Esophagus (tissue), 2 donors: ENCODE results near the gene NCAPD3. TPM values are rescaled to one million over a fixed set of nuclear protein-coding genes. Genes with fewer than 3 reads are reported as not detected.
A peak's percentile ranks its signal among the peaks of the same experiment; 100 is the strongest.
"Not testable (repeated sequence)": the region's sequence is repeated elsewhere in the genome, so short reads cannot be mapped to it uniquely, and the experiment has no call there.

Source experiments
- H3K27ac ChIP-seq, 2 donors: one replicate each; pipeline ENCODE4 v1.5.1; 2013; ENCODE audit warnings: low read depth in 2 of 2, mild to moderate bottlenecking in 2 of 2, inconsistent platforms in 1 of 2, low read length in 1 of 2, moderate library complexity in 1 of 2
- H3K27me3 ChIP-seq, 2 donors: one replicate each; pipeline ENCODE4 v1.6.1; 2013; ENCODE audit warnings: low read length in 2 of 2, control low read depth in 1 of 2, mild to moderate bottlenecking in 1 of 2; ENCODE audit not compliant: insufficient read depth in 2 of 2, control insufficient read depth in 1 of 2
- H3K36me3 ChIP-seq, 2 donors: one replicate each; pipeline ENCODE4 v1.6.1; 2013; ENCODE audit warnings: low read length in 1 of 2; ENCODE audit not compliant: control insufficient read depth in 2 of 2, insufficient read depth in 2 of 2
- H3K4me1 ChIP-seq, 2 donors: one replicate each; pipeline ENCODE4 v1.6.1; 2013; ENCODE audit warnings: low read length in 1 of 2; ENCODE audit not compliant: control insufficient read depth in 2 of 2, insufficient read depth in 2 of 2
- H3K4me3 ChIP-seq, 2 donors: one replicate each; pipeline ENCODE4 v1.5.1; 2013; ENCODE audit warnings: low read length in 2 of 2, mild to moderate bottlenecking in 2 of 2, low read depth in 1 of 2, moderate library complexity in 1 of 2
- H3K9me3 ChIP-seq, 2 donors: one replicate each; pipeline ENCODE4 v1.6.1; 2013; ENCODE audit warnings: mild to moderate bottlenecking in 2 of 2, low read depth in 1 of 2, low read length in 1 of 2, moderate library complexity in 1 of 2; ENCODE audit not compliant: control insufficient read depth in 2 of 2, insufficient read depth in 1 of 2
- WGBS, 2 donors: extraction: QIAGEN DNeasy Blood & Tissue Kit; methylation state at CpG; one replicate each; pipeline ENCODE4 v1.1.7; 2013; 5-methylcytosine and 5-hydroxymethylcytosine counted together
- polyA plus RNA-seq, 2 donors: library from polyadenylated mRNA; stranded (reverse); fragments of 200-250 nt; gene quantifications; one replicate each; pipeline ENCODE4 v1.2.3, GENCODE V29; 2013
- donor health status: healthy with polysubstance abuse.
- donor health status: Bipolar disorder and iron deficiency.

The NCAPD3 gene
- polyA plus RNA-seq, 2 donors, result 4.7 to 8.9 TPM

DNA sequence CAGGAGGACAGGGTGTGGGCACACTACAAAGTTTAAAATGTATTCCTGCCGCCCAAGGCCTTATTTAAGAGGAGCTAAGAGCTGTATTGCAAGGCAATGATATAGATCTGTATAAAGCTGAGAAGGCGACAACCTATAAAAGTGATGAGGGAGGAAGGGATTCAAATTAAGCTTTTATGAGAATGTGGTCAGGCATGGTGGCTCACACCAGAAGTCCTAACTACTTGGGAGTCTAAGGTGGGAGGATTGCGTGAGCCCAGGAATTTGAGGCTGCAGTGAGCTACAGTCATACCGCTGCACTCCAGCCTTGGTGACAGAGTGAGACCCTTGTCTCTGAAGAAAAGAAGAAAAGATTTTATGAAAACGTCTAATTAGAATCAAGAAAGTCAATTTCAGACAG lies 42.7 kb upstream of the NCAPD3 start:
- no peak overlapping the region for H3K27ac ChIP-seq
- 81 to 83% methylated on average over 5 of the region's 5 CpGs for WGBS, 2 donors
- H3K27me3 ChIP-seq, result no peaks in the 10 kb centered on the region

GRCh38 chr11:134264966-134265764 lies 41.4 kb upstream of the NCAPD3 start:
- H3K27ac ChIP-seq, result no peak overlapping the region
- no peaks in the 10 kb centered on the region for H3K4me1 ChIP-seq
- WGBS, 2 donors, result 84 to 88% methylated on average over 7 of the region's 7 CpGs
- no peaks in the 10 kb centered on the region for H3K27me3 ChIP-seq
- no peak overlapping the region for H3K4me3 ChIP-seq
- H3K9me3 ChIP-seq, result no peaks in the 10 kb centered on the region
- peaks cover 9 to 19% of the 10 kb centered on the region in 2 donors for H3K36me3 ChIP-seq

More for the DNA sequence above, 42.7 kb upstream of the NCAPD3 start:
- Histone ChIP-seq H3K4me3 (no peak overlapping the region), H3K9me3 (no peaks in the 10 kb centered on the region), H3K36me3 (peaks cover 5 to 14% of the 10 kb centered on the region in 2 donors), H3K4me1 (no peaks in the 10 kb centered on the region)

DNA sequence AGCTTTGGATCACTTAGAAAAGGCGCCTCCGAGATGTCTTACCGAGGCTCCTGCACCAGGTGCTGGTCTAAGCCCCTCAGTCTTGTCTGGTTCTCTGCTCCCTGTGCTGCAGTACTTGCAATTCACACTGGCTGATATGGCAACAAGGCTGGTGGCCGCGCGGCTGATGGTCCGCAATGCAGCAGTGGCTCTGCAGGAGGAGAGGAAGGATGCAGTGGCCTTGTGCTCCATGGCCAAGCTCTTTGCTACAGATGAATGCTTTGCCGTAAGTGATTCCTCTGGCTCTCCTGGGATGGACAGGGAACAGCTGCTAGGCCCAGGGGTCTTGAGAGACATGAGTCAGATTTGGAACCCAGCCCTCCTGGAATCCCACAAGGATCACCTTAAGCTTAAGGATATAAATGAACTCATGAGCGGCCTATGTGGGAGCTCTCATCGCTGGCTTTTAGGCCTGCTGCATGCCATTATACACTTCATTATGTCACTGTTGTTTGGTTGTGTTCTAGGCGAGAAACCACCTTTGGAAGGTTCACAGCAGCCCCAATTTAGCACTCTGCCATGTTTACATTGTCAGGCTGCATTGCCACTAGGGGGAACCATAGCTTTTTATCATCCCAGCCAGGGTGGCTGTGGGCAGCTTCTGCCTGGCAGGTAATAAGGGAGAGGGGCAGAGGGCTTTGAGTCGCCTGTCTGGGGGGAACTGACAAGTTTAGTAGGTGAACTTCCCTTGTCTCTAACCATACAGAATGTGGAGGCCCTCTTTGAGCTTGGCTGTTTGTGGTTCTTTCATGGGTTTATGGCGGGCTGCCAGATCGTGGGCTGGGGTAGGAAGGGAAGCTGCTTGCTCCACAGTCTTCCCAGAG lies 38.1 kb upstream of the NCAPD3 start:
- 85 to 89% methylated on average over 14 of the region's 14 CpGs for WGBS, 2 donors
- no peak overlapping the region for H3K27ac ChIP-seq
- H3K9me3 ChIP-seq, result no peaks in the 10 kb centered on the region
- no peaks in the 10 kb centered on the region for H3K27me3 ChIP-seq
- no peaks in the 10 kb centered on the region for H3K4me1 ChIP-seq
- H3K4me3 ChIP-seq, result no peak overlapping the region
- H3K36me3 ChIP-seq, result peaks cover 9 to 35% of the 10 kb centered on the region in 2 donors

- Histone ChIP-seq H3K4me1 (no peaks in the 10 kb centered on the region), H3K9me3 (no peaks in the 10 kb centered on the region), H3K27ac (no peak overlapping the region), H3K4me3 (no peak overlapping the region), H3K27me3 (no peaks in the 10 kb centered on the region), H3K36me3 (peaks cover 9 to 35% of the 10 kb centered on the region in 2 donors)
- 89 to 93% methylated on average over 16 of the region's 16 CpGs for WGBS, 2 donors
These were observed 37.2 kb upstream of the NCAPD3 start for GRCh38 chr11:134260983-134261382.

DNA sequence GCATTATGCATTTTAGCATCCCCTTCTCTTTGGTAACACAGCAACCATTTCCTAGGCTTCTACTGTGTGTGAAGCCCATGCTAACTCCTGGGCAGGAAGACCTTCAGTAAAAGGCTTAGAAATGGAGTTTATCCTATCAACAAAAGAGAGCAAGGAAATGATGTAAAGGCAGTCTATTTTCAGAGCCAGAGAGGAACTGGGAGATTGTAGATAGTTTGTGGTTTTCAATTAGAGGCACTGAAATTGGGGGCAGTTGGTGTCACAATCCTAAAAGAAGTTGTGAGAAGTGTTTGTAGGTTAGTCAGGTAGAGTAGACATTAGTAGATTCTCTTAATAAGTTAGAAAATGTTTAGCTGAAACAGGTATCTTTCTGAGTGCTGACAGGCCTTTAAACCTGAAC lies 36.7 kb upstream of the NCAPD3 start:
- Histone ChIP-seq H3K9me3 (no peaks in the 10 kb centered on the region), H3K4me3 (no peak overlapping the region), H3K4me1 (no peaks in the 10 kb centered on the region), H3K27ac (no peak overlapping the region), H3K36me3 (peaks cover 9 to 35% of the 10 kb centered on the region in 2 donors), H3K27me3 (no peaks in the 10 kb centered on the region)

GRCh38 chr11:134258577-134258976 lies 34.8 kb upstream of the NCAPD3 start:
- no peaks in the 10 kb centered on the region for H3K9me3 ChIP-seq

GRCh38 chr11:134257101-134257500 lies 33.3 kb upstream of the NCAPD3 start:
- Histone ChIP-seq H3K36me3 (peaks cover 5 to 24% of the 10 kb centered on the region in 2 donors), H3K27me3 (no peaks in the 10 kb centered on the region), H3K27ac (no peak overlapping the region), H3K4me1 (no peaks in the 10 kb centered on the region), H3K4me3 (no peak overlapping the region), H3K9me3 (no peaks in the 10 kb centered on the region)
- 90 to 94% methylated on average over 11 of the region's 11 CpGs for WGBS, 2 donors

More at GRCh38 chr11:134258577-134258976, 34.8 kb upstream of the NCAPD3 start:
- Histone ChIP-seq H3K36me3 (peaks cover 9 to 35% of the 10 kb centered on the region in 2 donors), H3K4me3 (no peak overlapping the region), H3K4me1 (no peaks in the 10 kb centered on the region), H3K27ac (no peak overlapping the region), H3K27me3 (no peaks in the 10 kb centered on the region)
- 84% methylated on average over 4 of the region's 4 CpGs for whole genome bisulfite sequencing, 2 donors

DNA sequence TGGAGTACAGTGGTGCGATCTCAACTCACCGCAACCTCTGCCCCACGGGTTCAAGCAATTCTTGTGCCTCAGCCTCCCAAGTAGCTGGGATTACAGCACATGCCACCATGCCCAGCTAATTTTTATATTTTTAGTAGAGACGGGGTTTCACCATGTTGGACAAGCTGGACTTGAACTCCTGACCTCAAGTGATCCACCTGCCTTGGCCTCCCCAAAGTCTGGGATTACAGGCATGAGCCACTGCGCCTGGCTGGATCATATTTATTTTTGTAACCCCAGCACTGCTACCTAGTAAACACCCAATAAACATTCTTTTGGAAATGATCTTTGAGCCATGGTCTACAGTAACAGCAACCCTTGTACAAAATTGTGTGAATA lies 31.4 kb upstream of the NCAPD3 start:
- H3K27ac ChIP-seq, H3K9me3 ChIP-seq, H3K27me3 ChIP-seq, H3K4me1 ChIP-seq, H3K4me3 ChIP-seq: not testable (repeated sequence)
- H3K36me3 ChIP-seq, result peaks cover under 1 to 16% of the 10 kb centered on the region in 2 donors
- 98% methylated on average over 5 of the region's 5 CpGs for WGBS, 2 donors

- 55 to 68% methylated on average over 3 of the region's 3 CpGs for WGBS, 2 donors
- H3K36me3 ChIP-seq, result peaks cover 5 to 16% of the 10 kb centered on the region in 2 donors
- peak overlapping the region in 1 of 2 donors; percentile 97 for H3K4me3 ChIP-seq
- H3K9me3 ChIP-seq, result no peaks in the 10 kb centered on the region
- H3K27ac ChIP-seq, result no peak overlapping the region
- H3K4me1 ChIP-seq, result no peaks in the 10 kb centered on the region
- H3K27me3 ChIP-seq, result no peaks in the 10 kb centered on the region
These were observed 30.8 kb upstream of the NCAPD3 start for GRCh38 chr11:134254433-134255183.
